Renal cortical epithelial cell (primary cell): ENCODE data around the gene SZT2. TPM values are rescaled to one million over a fixed set of nuclear protein-coding genes. Genes with fewer than 3 reads are reported as not detected.
"Not testable (repeated sequence)": the region's sequence is repeated elsewhere in the genome, so short reads cannot be mapped to it uniquely, and the experiment has no call there.

Source experiments
- DNase-seq: peaks from one replicate; pipeline ENCODE4 v3.0.0-alpha.2; 2011; ENCODE audit warnings: low read depth
- total RNA-seq: library from RNA; depleted of rRNA; stranded (reverse); fragments of >200 nt; gene quantifications from 2 replicates; pipeline ENCODE4 v1.2.3, GENCODE V29; 2014

Gene SZT2
- total RNA-seq, 1 donor from 2014 or later: 28.5 TPM

DNA sequence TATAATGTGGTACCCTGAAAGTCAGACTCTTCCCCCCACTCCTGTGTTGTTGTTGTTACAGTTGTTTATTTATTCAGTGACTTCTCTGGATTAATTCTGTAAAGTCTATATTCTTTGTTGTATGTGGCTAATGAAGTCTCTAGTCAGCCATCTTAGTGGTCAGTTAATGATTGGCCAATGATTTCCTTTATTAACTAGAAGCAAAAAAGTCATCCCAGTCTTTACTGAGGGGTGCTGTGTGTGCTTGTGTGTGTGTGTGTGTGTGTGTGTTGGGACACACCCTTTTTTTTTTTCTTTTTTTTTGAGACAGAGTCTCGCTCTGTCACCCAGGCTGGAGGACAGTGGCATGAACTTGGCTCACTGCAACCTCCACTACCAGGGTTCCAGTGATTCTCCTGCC is 101.4 kb downstream of the SZT2 start:
- DNase-seq: peak; percentile 65

DNA sequence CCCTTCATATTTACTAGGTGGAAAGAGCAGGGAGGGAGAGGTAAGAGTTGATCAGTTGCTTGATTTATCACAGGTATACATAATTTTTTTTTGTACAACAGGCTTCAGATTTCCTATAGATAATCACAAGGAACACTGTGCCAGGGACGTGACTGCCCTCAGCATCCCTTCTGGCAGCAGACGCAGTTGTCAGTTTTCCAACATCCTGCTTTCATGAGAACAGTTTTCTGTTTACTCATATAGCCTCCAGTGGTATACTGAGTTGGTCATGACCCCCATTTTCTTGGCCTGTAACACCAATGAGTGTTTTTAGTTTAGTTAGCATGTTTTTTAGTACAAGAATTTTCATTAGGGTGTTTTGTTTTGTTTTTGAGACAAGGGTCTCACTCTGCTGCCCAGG is 103.1 kb downstream of the SZT2 start:
- no peak for DNase-seq

DNA sequence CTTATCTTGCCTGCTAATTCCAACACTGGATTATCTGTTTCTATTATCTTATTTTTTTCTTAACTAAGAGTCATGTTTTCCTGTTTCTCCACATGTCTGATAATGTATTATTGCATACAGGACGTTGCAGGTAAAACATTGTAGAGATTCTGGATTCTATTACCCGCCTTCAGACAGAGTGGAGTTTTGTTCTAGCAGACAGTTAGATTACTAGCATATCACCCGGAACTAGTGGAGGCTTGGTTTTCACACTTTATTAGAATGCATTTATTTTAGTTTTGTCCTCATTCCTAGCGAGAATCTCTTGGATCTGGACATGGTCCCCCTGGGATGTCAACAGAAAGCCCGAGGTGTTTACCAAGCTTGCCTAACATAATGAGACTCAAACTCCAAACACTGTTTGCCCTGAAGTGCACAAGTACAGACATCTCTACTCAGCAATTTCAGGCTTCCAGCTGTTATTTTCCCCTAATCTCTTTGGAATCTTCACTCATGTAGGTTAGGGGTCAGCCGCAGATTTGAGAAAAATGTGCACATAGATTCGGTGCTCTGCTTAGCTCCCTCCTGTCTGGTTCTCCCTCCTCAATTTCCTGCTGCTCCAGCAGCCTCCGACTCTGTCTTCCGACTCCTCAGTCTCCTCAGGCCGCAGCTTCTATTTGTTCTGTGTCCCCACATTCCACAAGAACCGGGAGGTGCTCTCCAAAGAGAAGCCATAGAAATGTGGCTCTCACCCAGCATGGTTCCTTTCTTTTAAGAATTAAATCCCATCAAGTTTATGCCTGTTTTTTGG is 104.2 kb downstream of the SZT2 start:
- no peak for DNase-seq

DNA sequence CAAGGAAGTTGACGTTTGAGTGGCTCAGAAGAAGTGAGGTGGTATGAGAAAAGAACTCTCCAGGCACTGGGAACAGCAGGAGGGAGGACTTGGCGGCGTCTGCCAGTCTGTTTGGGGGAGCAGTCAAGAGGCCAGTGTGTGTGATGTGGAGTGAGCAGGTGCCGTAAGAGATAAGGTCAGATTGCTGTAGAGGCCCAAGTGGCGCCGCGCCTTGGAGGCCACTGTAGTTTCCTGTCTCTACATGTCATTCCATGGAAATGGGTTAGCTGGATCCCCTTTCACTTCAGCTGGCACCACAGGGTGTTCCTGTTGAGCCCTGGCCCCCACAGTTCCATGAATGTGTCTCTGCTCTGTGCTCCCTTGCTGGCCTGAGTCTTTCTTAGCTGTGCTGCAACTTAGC is 105.5 kb downstream of the SZT2 start:
- no peak for DNase-seq

DNA sequence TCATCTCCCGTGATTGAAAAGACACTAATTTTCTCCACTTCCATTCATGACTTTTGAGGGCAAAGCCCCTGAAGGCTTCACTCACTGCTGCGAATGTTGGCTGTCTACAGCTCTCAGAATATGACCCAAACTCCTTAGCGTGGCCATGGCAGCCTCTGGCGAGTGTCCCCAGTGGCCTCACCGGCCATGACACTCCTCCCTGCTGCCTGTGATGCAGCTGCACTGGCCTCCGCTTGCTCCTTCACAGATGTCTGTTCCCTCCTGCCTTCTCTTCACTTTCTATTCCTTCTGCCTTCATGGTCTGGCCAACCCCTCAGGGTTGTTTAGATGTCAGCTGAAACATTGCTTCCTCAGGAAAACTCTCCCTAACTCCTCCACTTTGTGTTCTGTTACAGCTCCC is 110.2 kb downstream of the SZT2 start:
- DNase-seq: no peak

DNA sequence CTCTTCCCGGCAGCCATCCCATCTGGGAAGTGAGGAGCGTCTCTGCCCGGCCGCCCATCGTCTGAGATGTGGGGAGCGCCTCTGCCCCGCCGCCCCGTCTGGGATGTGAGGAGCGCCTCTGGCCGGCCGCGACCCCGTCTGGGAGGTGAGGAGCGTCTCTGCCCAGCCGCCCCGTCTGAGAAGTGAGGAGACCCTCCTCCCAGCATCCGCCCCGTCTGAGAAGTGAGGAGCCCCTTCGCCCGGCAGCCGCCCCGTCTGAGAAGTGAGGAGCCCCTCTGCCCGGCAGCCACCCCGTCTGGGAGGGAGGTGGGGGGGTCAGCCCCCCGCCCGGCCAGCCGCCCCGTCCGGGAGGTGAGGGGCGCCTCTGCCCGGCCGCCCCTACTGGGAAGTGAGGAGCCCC is 112.1 kb downstream of the SZT2 start:
- not testable (repeated sequence) for DNase-seq

DNA sequence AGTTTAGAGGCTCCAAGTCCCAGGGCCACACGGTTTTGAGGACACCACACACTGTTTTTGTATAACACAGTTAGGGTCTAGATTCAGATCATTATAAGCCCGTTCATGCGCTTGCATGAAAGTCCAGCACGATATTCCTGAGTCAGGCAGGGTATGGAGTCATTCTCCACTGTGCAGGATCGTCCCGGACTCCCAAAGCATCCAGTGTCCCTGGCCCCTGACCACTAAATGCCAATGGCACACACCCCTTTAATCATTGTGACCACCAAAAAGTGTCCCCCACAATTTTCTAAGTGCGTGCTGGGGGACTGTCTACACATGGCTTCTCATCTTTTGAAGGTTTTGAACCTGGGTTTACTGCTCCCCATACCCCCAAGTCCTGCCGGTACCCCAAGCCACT is 113.8 kb downstream of the SZT2 start:
- DNase-seq: no peak

Other genes with a start within 250 kb of the SZT2 start
- gene EBNA1BP2, start 217.6 kb upstream of the SZT2 start, total RNA-seq: 70.9 and 91.5 TPM in 2 replicates
- gene CFAP57, start 217.6 kb upstream of the SZT2 start, total RNA-seq: 3.9 TPM in 1 of 2 replicates, not detected in the other
- gene TMEM125, start 119.9 kb upstream of the SZT2 start, total RNA-seq: 3.9 and 12.0 TPM in 2 replicates
- gene C1orf210, start 104.3 kb upstream of the SZT2 start, total RNA-seq: 0.15 and 3.0 TPM in 2 replicates
- 0.94 and 10.9 TPM in 2 replicates for gene TIE1, start 88.9 kb upstream of the SZT2 start, total RNA-seq
- gene MPL, start 52.1 kb upstream of the SZT2 start, total RNA-seq: not detected in 2 replicates
- 2.1 and 42.5 TPM in 2 replicates for gene CDC20, start 30.9 kb upstream of the SZT2 start, total RNA-seq
- gene ELOVL1, start 21.9 kb upstream of the SZT2 start, total RNA-seq: 59.0 and 99.5 TPM in 2 replicates
- 40.2 and 59.4 TPM in 2 replicates for gene MED8, start 99 bp upstream of the SZT2 start, total RNA-seq
- gene HYI, start 64.0 kb downstream of the SZT2 start, total RNA-seq: 28.9 and 81.3 TPM in 2 replicates
- gene PTPRF, start 141.0 kb downstream of the SZT2 start, total RNA-seq: 128 and 259 TPM in 2 replicates